ENCODE results near the gene DCAF7. TPM values are rescaled to one million over a fixed set of nuclear protein-coding genes. Genes with fewer than 3 reads are reported as not detected.
A peak's percentile ranks its signal among the peaks of the same experiment; 100 is the strongest.

The DCAF7 gene
- total and polyA plus RNA-seq, 8 donors = 7.1 to 39.2 (median 22.6) TPM

DNA sequence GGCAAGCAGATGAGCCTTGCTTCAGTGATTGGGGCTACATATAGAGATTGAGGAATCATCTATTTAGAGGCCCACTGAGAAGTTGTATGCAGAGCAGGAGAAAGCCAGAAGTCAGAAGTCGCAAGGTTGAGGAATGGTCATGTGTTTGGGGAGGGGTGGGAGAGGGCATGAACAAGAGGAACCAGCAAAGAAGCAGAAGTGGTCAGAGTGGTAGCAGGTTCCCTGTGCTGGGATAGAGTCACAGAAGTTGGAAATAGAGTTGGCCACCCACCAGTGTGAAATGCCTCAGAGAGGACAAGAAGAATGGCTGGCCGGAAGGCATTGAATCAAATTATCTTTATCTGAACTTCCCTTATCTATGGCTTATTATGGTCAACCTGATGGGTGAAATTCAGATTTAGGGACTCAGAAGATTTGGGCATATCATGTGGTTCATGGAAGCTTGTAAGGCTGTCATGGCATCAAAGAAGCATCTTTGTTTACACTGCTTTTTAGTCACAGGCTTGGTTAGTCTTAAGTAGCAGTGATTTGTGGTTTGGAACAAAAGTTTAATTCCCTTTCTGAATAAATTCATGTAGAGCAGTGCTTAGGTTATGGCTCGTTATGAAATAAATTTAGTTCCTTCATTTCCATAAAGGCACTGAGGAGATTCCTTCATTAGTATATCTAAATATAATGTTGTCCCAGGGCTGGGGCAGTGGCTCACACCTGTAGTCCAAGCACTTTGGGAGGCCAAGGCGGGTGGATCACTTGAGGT, 91.6 kb downstream of the DCAF7 start:
- FAIRE-seq = no peak
- no peak overlapping the region for H3K27ac ChIP-seq
- H3K4me3 ChIP-seq = no peak overlapping the region
- intact Hi-C loops (cut with DNase I) = no loop called here
- peak in 1 of 6 donors; percentile 53 for DNase-seq
- H3K36me3 ChIP-seq = no peaks in the 10 kb centered on the region
- H3K4me1 ChIP-seq = no peaks in the 10 kb centered on the region
- ATAC-seq = peak in 3 of 4 donors; percentile 32 to 84 (median 74)
- no peaks in the 10 kb centered on the region for H3K9me3 ChIP-seq
- WGBS, 2 donors = 93 to 95% methylated on average over 4 of the region's 4 CpGs
- TF ChIP-seq, protein P1, sequence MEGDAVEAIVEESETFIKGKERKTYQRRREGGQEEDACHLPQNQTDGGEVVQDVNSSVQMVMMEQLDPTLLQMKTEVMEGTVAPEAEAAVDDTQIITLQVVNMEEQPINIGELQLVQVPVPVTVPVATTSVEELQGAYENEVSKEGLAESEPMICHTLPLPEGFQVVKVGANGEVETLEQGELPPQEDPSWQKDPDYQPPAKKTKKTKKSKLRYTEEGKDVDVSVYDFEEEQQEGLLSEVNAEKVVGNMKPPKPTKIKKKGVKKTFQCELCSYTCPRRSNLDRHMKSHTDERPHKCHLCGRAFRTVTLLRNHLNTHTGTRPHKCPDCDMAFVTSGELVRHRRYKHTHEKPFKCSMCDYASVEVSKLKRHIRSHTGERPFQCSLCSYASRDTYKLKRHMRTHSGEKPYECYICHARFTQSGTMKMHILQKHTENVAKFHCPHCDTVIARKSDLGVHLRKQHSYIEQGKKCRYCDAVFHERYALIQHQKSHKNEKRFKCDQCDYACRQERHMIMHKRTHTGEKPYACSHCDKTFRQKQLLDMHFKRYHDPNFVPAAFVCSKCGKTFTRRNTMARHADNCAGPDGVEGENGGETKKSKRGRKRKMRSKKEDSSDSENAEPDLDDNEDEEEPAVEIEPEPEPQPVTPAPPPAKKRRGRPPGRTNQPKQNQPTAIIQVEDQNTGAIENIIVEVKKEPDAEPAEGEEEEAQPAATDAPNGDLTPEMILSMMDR (IDR thresholded peaks at IDR 0.05) = no peak
- no peaks in the 10 kb centered on the region for H3K27me3 ChIP-seq

Other genes starting within 250 kb of the DCAF7 start
- gene CYB561, start 104.2 kb upstream of the DCAF7 start, total RNA-seq = 10 to 100 TPM; 54.0 to 79.3 (median 69.0) TPM
- gene CYB561, start 104.2 kb upstream of the DCAF7 start, polyA plus RNA-seq = 10 to 100 TPM; 54.4 to 65.0 TPM
- 10 to 100 TPM in 1 of 6 donors, 1 to 10 TPM in 5; 3.1 to 18.3 (median 5.1) TPM for gene ACE, start 73.4 kb upstream of the DCAF7 start, total RNA-seq
- 10 to 100 TPM in 1 of 2 donors, 1 to 10 TPM in 1; 8.2 to 11.6 TPM for gene ACE, start 73.4 kb upstream of the DCAF7 start, polyA plus RNA-seq
- 1 to 10 TPM in 2 of 6 donors, under 1 TPM in 4; 0.35 to 1.3 (median 0.50) TPM for gene KCNH6, start 27.1 kb upstream of the DCAF7 start, total RNA-seq
- 10 to 100 TPM in 1 of 2 donors, 1 to 10 TPM in 1; 2.5 to 12.5 TPM for gene KCNH6, start 27.1 kb upstream of the DCAF7 start, polyA plus RNA-seq
- 10 to 100 TPM in 1 of 6 donors, 1 to 10 TPM in 5; 5.6 to 10.5 (median 7.6) TPM for gene TACO1, start 50.4 kb downstream of the DCAF7 start, total RNA-seq
- 10 to 100 TPM in 1 of 2 donors, 1 to 10 TPM in 1; 9.5 to 11.6 TPM for gene TACO1, start 50.4 kb downstream of the DCAF7 start, polyA plus RNA-seq
- 10 to 100 TPM in 3 of 6 donors, 1 to 10 TPM in 3; 8.4 to 21.9 (median 9.9) TPM for gene MAP3K3, start 71.9 kb downstream of the DCAF7 start, total RNA-seq
- 10 to 100 TPM; 13.4 to 16.9 TPM for gene MAP3K3, start 71.9 kb downstream of the DCAF7 start, polyA plus RNA-seq
- gene LIMD2, start 149.6 kb downstream of the DCAF7 start, total RNA-seq = 10 to 100 TPM in 1 of 6 donors, 1 to 10 TPM in 5; 1.4 to 15.9 (median 4.7) TPM
- 10 to 100 TPM; 10.9 to 16.6 TPM for gene LIMD2, start 149.6 kb downstream of the DCAF7 start, polyA plus RNA-seq
- 10 to 100 TPM in 5 of 6 donors, 1 to 10 TPM in 1; 8.3 to 15.4 (median 12.1) TPM for gene STRADA, start 191.3 kb downstream of the DCAF7 start, total RNA-seq
- 10 to 100 TPM; 18.3 to 26.7 TPM for gene STRADA, start 191.3 kb downstream of the DCAF7 start, polyA plus RNA-seq
- gene CCDC47, start 223.1 kb downstream of the DCAF7 start, total RNA-seq = 10 to 100 TPM; 33.2 to 60.3 (median 51.5) TPM
- 10 to 100 TPM; 10.8 to 31.4 TPM for gene CCDC47, start 223.1 kb downstream of the DCAF7 start, polyA plus RNA-seq
- 10 to 100 TPM; 52.6 to 90.4 (median 68.1) TPM for gene DDX42, start 223.7 kb downstream of the DCAF7 start, total RNA-seq
- gene DDX42, start 223.7 kb downstream of the DCAF7 start, polyA plus RNA-seq = 10 to 100 TPM; 81.5 to 84.0 TPM

Data from pancreas (tissue), 10 donors.